Measurements from ENCODE around the gene USP20.
A peak's percentile ranks its signal among the peaks of the same experiment; 100 is the strongest.

Gene USP20

GRCh38 chr9:129857207-129857606 is 21.9 kb downstream of the USP20 start:
- no peak for DNase-seq

- no peak for DNase-seq
Observed at GRCh38 chr9:129858167-129858962, 23.1 kb downstream of the USP20 start.

GRCh38 chr9:129860653-129861446 is 25.6 kb downstream of the USP20 start:
- no peak for DNase-seq

GRCh38 chr9:129861447-129861827 is 26.2 kb downstream of the USP20 start:
- DNase-seq = no peak

GRCh38 chr9:129863059-129863690 is 27.9 kb downstream of the USP20 start:
- DNase-seq = peak; percentile 54

GRCh38 chr9:129864991-129865647 is 29.9 kb downstream of the USP20 start:
- no peak for DNase-seq

- no peak for DNase-seq
Observed at GRCh38 chr9:129865668-129866320, 30.5 kb downstream of the USP20 start.

- no peak for DNase-seq
Observed at GRCh38 chr9:129866394-129867135, 31.3 kb downstream of the USP20 start.

- DNase-seq = no peak
Observed at GRCh38 chr9:129867136-129868022, 32.1 kb downstream of the USP20 start.

GRCh38 chr9:129868023-129868871 is 33.0 kb downstream of the USP20 start:
- DNase-seq = no peak

- no peak for DNase-seq
Observed at GRCh38 chr9:129868872-129869486, 33.7 kb downstream of the USP20 start.

- DNase-seq = no peak
Observed at GRCh38 chr9:129869585-129870501, 34.6 kb downstream of the USP20 start.

- no peak for DNase-seq
Observed at GRCh38 chr9:129871046-129871445, 35.8 kb downstream of the USP20 start.

GRCh38 chr9:129873563-129874190 is 38.4 kb downstream of the USP20 start:
- DNase-seq = no peak

- no peak for DNase-seq
Observed at GRCh38 chr9:129874261-129875101, 39.2 kb downstream of the USP20 start.

GRCh38 chr9:129875181-129875611 is 39.9 kb downstream of the USP20 start:
- no peak for DNase-seq

Data from femur (tissue), 1 donor.